DND-41 (cell line): ENCODE data around the gene GPR179.

Source experiments
- EZH2 ChIP-seq: IDR thresholded peaks from 3 replicates; pipeline ENCODE4 v1.6.1; 2012; ENCODE audit warnings: borderline replicate concordance, low read depth, mild to moderate bottlenecking, moderate library complexity, low read length, inconsistent platforms; ENCODE audit not compliant: severe bottlenecking
- TF ChIP-seq, protein P1 (sequence below): IDR thresholded peaks from 2 replicates; pipeline ENCODE4 v1.5.1; 2012; ENCODE audit warnings: borderline replicate concordance, low read length, moderate library complexity, mild to moderate bottlenecking; ENCODE audit not compliant: poor library complexity, severe bottlenecking; ENCODE audit errors: extremely low read depth

DNA sequence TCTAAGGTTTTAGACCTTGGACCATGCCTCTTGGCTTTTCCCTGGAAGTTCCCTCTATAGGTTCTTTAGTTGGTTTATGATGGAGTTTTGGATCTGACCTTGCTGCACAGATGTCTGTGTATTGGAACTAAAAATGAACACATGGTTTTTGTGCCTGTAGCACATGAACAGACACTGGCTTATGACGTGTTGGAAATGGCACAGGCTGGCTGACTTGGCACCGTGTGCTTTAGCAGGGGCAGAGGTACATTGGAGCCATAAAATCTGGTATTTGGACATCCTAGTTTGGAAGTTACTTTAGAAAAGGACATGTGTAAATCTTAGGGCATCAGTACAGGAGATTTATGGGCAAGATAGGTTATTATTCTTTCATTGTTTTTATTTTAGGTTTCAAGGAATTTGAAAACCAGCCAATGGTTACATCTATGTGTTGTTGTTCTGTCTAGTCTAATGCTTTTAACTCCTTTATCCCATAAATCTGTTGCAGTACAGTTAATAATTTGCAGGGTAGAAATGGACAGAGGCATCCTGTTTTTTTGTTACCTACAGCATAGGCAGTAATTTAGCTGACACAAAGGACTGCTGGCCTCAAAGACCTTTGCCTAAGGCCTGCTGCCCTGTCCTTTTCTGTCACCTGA is 13.8 kb upstream of the GPR179 start:
- TF ChIP-seq, protein P1, sequence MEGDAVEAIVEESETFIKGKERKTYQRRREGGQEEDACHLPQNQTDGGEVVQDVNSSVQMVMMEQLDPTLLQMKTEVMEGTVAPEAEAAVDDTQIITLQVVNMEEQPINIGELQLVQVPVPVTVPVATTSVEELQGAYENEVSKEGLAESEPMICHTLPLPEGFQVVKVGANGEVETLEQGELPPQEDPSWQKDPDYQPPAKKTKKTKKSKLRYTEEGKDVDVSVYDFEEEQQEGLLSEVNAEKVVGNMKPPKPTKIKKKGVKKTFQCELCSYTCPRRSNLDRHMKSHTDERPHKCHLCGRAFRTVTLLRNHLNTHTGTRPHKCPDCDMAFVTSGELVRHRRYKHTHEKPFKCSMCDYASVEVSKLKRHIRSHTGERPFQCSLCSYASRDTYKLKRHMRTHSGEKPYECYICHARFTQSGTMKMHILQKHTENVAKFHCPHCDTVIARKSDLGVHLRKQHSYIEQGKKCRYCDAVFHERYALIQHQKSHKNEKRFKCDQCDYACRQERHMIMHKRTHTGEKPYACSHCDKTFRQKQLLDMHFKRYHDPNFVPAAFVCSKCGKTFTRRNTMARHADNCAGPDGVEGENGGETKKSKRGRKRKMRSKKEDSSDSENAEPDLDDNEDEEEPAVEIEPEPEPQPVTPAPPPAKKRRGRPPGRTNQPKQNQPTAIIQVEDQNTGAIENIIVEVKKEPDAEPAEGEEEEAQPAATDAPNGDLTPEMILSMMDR = no peak
- no peak for TF ChIP-seq EZH2
